ENCODE results near the gene KPNA6. TPM values are rescaled to one million over a fixed set of nuclear protein-coding genes. Genes with fewer than 3 reads are reported as not detected.

KPNA6 gene
- total and polyA plus RNA-seq, 2 of the 13 experiments (the other 11 are each of a cell fraction or from before 2014, with no cell fraction given), result 22.0 to 47.5 TPM

DNA sequence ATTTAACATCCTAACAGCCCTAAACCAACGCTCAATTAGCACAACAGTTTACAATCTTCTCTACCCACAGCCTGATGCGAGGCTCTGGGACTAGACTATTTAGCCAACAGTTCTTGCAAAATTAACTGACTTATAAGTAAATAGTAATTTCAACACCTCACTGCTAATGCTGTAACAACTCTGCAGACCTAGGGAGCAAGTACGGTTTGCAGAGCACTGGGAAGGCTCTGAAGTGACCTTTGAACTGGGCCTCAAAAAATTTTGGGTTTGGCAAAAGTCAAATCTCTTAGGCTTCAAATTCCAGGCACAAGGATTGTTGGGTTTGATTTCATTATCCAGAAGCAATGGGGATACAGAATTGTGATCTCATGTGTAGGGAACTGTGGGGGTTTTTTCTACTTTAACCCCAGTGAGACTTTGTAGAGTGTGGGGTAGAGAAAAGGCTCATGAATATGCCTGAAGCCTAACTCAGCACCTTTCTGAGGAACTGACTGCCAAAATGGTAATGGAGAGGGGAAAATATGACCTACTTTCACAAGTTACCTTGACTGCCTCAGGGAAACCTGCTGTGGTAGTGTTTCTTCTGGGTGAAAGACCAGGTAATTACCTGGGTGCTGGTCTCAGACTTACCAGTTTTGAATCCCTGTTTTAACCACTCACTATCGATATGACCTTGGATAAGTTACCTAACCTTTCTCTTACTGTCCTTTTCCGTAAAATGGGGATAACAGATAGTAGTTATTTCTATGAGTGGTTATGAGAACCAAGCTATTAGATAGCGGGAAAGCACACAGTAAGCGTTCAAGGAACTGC, 70.7 kb downstream of the KPNA6 start (continued):
- TF ChIP-seq, protein P1, sequence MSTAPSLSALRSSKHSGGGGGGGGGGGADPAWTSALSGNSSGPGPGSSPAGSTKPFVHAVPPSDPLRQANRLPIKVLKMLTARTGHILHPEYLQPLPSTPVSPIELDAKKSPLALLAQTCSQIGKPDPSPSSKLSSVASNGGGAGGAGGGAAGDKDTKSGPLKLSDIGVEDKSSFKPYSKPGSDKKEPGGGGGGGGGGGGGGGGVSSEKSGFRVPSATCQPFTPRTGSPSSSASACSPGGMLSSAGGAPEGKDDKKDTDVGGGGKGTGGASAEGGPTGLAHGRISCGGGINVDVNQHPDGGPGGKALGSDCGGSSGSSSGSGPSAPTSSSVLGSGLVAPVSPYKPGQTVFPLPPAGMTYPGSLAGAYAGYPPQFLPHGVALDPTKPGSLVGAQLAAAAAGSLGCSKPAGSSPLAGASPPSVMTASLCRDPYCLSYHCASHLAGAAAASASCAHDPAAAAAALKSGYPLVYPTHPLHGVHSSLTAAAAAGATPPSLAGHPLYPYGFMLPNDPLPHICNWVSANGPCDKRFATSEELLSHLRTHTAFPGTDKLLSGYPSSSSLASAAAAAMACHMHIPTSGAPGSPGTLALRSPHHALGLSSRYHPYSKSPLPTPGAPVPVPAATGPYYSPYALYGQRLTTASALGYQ (CRISPR knock-in tag; IDR thresholded peaks at IDR 0.05), result no peak
- no peak for TF ChIP-seq CBX2 (IDR thresholded peaks at IDR 0.05; ENCODE audit: low read depth, low read length)
- no peak for TF ChIP-seq CBX2 (CRISPR knock-in tag; IDR thresholded peaks at IDR 0.05; ENCODE audit: low read depth)
- TF ChIP-seq AGO1 (IDR thresholded peaks at IDR 0.05; ENCODE audit: low read depth, low read length, poor library complexity, severe bottlenecking), result no peak
- TF ChIP-seq NR2F1 (CRISPR knock-in tag; IDR thresholded peaks at IDR 0.05), result no peak
- TF ChIP-seq SMAD3 (CRISPR knock-in tag; IDR thresholded peaks at IDR 0.05), result peak; percentile 48; the same call in 1 of the 2 replicates
- TF ChIP-seq RCOR2 (CRISPR knock-in tag; IDR thresholded peaks at IDR 0.05), result no peak
- TF ChIP-seq, protein P2, sequence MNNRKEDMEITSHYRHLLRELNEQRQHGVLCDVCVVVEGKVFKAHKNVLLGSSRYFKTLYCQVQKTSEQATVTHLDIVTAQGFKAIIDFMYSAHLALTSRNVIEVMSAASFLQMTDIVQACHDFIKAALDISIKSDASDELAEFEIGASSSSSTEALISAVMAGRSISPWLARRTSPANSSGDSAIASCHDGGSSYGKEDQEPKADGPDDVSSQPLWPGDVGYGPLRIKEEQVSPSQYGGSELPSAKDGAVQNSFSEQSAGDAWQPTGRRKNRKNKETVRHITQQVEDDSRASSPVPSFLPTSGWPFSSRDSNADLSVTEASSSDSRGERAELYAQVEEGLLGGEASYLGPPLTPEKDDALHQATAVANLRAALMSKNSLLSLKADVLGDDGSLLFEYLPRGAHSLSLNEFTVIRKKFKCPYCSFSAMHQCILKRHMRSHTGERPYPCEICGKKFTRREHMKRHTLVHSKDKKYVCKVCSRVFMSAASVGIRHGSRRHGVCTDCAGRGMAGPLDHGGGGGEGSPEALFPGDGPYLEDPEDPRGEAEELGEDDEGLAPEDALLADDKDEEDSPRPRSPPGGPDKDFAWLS (CRISPR knock-in tag; IDR thresholded peaks at IDR 0.05; ENCODE audit: borderline replicate concordance), result no peak
- no peak for TF ChIP-seq ZNF790 (CRISPR knock-in tag; IDR thresholded peaks at IDR 0.05; ENCODE audit: borderline replicate concordance)
- TF ChIP-seq ZNF558 (CRISPR knock-in tag; IDR thresholded peaks at IDR 0.05; ENCODE audit: borderline replicate concordance), result no peak
- no peak for TF ChIP-seq ZNF660 (CRISPR knock-in tag; IDR thresholded peaks at IDR 0.05; ENCODE audit: borderline replicate concordance, low read depth)
- TF ChIP-seq, protein P3, sequence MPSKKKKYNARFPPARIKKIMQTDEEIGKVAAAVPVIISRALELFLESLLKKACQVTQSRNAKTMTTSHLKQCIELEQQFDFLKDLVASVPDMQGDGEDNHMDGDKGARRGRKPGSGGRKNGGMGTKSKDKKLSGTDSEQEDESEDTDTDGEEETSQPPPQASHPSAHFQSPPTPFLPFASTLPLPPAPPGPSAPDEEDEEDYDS (CRISPR knock-in tag; IDR thresholded peaks at IDR 0.05), result no peak
- TF ChIP-seq NR2C2 (CRISPR knock-in tag; IDR thresholded peaks at IDR 0.05; ENCODE audit: borderline replicate concordance), result peak; percentile 75
- TF ChIP-seq HOXA5 (CRISPR knock-in tag; IDR thresholded peaks at IDR 0.05), result no peak; the same call in 1 of the 2 replicates
- TF ChIP-seq ATAD3A (CRISPR knock-in tag; IDR thresholded peaks at IDR 0.05), result no peak
- no peak for TF ChIP-seq ZNF33B (CRISPR knock-in tag; IDR thresholded peaks at IDR 0.05)
- TF ChIP-seq, protein P4, sequence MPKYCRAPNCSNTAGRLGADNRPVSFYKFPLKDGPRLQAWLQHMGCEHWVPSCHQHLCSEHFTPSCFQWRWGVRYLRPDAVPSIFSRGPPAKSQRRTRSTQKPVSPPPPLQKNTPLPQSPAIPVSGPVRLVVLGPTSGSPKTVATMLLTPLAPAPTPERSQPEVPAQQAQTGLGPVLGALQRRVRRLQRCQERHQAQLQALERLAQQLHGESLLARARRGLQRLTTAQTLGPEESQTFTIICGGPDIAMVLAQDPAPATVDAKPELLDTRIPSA (CRISPR knock-in tag; IDR thresholded peaks at IDR 0.05; ENCODE audit: borderline replicate concordance), result no peak
- no peak for TF ChIP-seq RFX5 (IDR thresholded peaks at IDR 0.05; ENCODE audit: low read depth, low read length)
- no peak for TF ChIP-seq MTF1 (CRISPR knock-in tag; IDR thresholded peaks at IDR 0.05)
- peak; percentile 30; the same call in 1 of the 2 replicates for TF ChIP-seq SMC3 (IDR thresholded peaks at IDR 0.05; ENCODE audit: low read length)
- no peak for TF ChIP-seq TRIM24 (CRISPR knock-in tag; IDR thresholded peaks at IDR 0.05)
- TF ChIP-seq, protein P5, sequence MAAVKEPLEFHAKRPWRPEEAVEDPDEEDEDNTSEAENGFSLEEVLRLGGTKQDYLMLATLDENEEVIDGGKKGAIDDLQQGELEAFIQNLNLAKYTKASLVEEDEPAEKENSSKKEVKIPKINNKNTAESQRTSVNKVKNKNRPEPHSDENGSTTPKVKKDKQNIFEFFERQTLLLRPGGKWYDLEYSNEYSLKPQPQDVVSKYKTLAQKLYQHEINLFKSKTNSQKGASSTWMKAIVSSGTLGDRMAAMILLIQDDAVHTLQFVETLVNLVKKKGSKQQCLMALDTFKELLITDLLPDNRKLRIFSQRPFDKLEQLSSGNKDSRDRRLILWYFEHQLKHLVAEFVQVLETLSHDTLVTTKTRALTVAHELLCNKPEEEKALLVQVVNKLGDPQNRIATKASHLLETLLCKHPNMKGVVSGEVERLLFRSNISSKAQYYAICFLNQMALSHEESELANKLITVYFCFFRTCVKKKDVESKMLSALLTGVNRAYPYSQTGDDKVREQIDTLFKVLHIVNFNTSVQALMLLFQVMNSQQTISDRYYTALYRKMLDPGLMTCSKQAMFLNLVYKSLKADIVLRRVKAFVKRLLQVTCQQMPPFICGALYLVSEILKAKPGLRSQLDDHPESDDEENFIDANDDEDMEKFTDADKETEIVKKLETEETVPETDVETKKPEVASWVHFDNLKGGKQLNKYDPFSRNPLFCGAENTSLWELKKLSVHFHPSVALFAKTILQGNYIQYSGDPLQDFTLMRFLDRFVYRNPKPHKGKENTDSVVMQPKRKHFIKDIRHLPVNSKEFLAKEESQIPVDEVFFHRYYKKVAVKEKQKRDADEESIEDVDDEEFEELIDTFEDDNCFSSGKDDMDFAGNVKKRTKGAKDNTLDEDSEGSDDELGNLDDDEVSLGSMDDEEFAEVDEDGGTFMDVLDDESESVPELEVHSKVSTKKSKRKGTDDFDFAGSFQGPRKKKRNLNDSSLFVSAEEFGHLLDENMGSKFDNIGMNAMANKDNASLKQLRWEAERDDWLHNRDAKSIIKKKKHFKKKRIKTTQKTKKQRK (IDR thresholded peaks at IDR 0.05; ENCODE audit: low read length), result no peak
